GM21576 (cell line): Measurements from ENCODE around the gene SDCCAG8.

Source experiments
- ATAC-seq: cut with Tn5 transposase; IDR thresholded peaks from one replicate; pipeline ENCODE4 v1.9.1; 2021; ENCODE audit warnings: mild to moderate bottlenecking, moderate library complexity; ENCODE audit not compliant: unreplicated experiment

The SDCCAG8 gene

DNA sequence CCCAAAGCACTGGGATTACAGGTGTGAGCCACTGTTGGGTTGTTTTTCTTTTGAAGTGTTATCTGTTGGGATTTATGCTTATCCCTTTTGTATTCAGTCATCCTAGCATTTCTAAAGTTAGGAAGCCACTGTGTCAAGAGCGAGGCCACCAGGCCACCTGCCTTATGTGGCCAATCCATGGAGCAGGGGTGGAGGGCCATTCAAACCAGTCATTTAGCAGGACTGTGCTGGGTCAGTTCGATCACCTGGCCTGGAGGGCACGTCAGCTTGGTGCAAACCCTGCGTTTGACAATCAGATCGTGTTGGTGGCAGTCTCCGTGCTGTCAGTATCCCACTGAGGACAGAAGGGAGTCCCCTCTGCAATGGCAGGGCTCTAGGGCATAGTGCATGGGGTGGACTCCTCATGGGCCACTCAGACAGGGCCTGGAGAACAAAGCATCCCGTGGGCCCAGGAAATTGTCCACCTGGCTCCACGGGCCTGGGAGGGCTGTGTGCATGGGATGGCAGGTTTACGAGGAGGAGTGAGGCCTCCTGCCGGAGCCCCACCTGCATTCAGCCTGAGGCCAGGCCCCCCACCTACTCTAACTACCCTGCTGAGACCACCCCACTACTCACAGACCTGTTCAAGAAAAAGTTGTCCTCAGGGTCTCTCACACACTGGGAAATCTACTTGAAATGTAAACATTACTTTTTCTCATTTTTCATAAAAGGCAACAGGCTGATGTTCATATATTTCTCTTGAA is 242.3 kb downstream of the SDCCAG8 start:
- no peak for ATAC-seq

DNA sequence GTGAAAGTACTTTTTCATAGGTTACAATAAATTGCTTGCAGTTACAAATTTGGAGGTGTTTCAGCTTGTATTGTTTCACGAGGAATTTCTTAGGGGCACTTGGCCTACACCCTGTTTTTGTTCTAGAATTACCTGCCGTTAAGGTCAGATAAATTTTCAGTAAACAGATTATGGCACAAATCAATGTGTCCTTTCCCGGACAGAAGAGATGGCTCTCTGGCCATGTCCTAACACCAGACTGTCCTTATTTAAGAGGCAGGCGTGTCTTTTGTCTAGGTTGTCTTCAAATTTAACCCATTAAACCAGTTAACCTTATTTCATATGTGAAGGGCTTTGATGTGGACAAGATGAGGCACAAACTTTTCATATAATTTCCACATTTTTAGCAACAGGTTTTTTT is 243.4 kb downstream of the SDCCAG8 start:
- no peak for ATAC-seq

DNA sequence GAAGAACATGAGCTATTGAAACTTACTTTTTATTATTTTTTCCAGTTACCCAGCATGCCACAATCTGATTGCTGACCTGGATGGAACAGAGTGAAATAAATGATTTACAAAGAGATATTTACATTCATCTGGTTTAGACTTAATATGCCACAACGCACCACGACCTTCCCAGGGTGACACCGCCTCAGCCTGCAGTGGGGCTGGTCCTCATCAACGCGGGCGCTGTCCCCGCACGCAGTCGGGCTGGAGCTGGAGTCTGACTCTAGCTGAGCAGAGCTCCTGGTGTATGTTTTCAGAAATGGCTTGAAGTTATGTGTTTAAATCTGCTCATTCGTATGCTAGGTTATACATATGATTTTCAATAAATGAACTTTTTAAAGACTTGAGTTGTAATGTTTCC is 243.9 kb downstream of the SDCCAG8 start:
- ATAC-seq = no peak

DNA sequence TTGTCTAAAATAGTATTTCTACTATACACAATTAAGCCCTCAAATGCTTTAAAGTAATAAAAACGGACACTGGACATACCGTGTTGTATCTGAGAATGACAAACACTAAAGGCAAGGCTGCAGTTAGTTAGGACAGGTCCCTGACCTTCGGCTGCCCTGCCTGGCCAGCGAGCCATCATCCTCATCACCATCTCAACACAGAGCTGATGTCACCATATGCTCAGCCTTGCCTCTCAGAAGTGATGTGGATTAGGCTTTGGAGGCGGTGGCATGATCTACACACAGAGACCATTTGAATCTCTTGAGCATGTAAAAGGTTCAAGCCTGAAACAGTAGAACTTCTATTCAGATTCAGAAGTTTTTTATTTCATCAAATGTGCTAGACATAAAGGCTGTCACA is 244.7 kb downstream of the SDCCAG8 start:
- ATAC-seq = no peak

DNA sequence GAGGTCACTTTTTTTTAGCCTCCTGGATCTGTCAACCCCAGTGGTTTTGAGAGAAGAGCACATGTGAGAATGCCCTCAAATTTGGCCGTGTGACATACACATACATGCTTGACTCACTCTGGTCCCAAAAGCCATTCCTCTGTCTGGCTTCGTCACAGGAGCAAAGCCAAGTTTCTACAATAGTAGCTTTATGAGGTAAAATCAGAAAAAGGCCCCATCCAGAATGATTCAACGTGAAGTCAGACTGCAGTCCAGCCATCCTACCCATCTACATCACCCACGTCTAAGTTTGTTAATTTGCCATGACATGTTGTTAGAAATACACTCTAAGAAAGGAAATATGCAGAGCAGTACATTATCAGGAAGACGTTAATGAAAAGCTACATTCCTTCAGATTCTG is 245.2 kb downstream of the SDCCAG8 start:
- ATAC-seq = no peak

DNA sequence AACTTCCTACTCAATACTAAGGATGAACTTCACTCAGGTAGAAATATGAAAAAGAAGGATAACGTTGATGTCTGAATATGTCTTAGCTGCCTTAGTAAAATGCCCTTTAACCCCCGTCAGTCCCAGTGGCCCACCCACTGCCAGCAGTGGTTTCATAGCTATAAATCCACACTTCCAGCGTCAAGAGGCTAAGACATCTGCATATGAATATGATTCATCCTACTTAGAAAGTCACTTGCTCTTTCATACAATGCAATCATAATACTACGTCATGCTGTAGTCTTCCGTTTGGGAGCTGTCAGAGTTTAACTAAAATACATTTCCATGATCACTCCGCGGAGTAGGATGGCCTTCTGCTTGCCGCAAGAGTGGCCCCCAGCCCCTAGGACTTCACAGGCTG is 247.3 kb downstream of the SDCCAG8 start:
- no peak for ATAC-seq

DNA sequence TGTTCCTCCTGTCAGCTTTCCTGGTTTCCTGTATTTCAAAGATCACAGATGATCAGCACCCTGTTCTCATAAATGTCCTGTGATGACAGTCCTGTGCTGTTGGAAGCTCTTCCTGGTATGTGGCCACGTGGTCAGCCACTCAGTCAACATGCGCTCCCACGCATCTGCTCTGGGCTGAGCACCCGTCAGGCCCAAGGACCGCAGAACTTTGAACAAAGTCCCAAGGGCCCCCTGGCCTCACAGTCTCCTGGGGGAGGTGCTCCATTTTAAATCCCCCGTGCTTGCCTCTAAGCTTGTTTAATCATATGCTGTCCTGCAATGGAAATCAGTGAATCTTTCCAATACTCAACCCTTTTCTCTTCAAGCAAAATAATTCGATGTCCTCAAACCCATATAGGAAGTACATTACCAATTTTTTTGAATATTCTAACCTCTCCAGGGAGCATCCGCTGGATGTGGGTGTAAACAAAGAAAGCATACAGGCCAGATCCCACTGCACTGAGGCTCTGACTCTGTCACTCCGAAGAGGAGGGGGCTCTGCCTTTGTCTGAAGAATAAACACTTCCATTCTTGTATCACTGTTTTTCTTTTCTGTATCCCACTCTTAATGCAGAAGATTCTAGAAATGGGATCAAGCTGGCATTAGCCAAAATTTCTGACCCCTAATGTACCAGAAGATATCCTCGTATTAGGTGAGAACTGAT is 250.3 kb downstream of the SDCCAG8 start:
- ATAC-seq = peak; percentile 48

DNA sequence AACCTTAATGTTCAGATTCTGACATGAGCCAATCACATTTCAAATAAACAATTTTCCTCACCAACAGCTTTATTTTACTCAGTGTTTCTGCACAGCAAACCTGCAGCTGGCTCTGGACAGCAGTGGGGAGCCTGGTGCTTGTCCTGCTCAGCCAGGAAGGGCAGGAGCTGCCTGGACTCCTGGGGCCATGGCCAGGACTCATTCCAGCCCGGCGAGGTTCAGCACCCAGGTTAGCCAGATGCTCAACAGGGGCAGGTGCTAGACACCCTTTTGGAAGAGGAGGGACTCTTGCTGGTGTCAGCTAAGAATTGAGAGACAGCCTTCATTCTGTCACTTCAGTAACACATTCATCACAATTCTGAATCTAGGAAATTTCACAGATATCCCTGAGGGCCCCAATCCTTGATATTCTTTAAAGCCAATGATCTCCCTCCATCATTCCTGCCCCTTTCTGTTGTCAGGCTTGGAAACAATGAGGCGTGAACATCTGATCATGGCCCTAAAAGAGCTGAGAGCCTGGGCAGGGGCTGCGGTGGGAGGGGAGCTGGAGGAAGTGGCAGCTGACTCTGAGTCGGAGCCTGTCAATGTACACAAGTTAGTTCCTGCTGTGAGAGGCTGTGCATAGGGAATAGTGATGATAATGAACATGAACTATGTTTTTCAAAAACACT is 251.3 kb downstream of the SDCCAG8 start:
- no peak for ATAC-seq

DNA sequence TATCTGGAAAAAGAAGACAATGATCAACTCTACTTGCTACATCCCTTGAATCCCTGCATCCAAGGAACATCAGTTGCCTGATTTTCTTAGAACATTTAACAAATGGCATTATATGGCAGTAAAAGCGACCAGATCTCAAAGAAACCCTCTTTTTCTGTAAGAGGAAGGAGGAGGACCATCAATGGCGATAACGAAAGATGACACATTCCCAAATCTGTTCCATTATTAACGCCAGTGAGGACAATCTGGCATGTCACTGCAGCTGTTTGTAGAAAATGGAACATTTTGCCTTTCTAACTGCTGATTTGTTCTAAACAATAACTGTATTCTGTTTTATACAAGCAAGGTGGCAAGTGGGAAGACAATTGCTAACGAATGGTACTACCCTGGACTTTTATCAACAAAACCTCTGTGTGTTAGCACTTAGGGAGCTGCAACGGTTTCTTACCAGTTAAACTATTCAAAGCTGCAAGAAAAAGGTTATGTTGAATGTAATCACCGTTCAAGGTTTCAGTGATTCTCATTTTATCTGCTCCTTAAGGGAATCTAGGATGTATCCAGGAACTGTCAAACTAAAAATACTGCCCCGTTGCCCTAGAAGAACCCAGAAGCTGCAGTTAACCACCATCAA is 251.9 kb downstream of the SDCCAG8 start:
- ATAC-seq = peak; percentile 19

DNA sequence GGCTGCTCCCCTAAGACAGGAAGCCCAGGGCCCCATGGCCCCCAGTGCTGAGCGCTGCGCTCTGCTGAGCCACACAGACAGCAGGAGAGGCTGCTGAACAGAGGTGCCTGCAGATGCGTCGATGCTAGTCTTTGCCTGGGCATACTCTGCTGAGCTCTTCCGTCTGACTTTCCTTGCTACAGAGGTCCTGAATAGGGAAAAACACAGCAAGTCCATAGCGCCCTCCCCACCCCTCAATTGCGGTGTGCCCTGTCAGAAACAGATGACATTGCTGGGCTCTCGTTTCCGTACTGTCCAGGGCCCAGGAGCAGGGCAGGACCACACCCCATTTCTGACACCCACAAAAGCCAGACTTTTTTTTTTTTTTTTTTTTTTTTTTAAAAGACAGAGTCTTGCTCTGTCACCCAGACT is 252.5 kb downstream of the SDCCAG8 start:
- ATAC-seq = peak; percentile 71

DNA sequence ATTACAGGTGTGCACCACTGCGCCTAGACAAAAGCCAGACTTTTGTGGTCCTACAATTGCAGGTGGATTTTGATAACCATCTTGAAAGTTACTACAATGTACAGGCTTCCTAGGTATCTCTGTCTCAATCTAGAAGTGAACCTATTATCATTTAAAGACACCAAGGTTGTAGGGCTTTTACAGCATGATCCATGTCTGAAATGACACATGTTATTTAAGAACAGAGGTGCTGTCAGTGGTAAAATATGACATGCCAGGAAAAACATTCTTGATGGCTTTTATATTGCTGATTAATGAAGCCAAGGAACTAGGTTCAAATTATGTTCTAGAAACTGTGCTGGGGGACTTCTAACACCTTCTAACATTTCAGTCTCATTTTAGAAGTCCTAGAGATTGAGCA is 253.1 kb downstream of the SDCCAG8 start:
- no peak for ATAC-seq

DNA sequence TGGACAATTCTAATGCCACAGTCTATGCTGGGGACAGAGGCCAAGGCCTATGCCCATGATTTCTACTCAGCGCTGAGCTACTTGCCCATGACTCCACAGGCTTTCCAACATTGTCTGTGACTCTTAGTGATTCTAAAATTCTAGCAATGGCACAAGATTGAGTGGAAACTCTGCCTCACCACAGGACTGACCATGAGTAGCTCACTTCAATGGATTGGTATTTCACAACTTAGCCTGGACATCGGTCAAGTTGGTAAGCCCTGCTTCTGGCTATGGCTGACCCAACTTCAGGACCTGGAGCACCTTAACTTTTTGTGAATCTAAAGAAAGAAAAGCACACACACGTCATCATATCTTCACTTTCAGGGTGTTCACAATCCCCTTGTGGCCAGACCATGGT is 255.1 kb downstream of the SDCCAG8 start:
- ATAC-seq = no peak

DNA sequence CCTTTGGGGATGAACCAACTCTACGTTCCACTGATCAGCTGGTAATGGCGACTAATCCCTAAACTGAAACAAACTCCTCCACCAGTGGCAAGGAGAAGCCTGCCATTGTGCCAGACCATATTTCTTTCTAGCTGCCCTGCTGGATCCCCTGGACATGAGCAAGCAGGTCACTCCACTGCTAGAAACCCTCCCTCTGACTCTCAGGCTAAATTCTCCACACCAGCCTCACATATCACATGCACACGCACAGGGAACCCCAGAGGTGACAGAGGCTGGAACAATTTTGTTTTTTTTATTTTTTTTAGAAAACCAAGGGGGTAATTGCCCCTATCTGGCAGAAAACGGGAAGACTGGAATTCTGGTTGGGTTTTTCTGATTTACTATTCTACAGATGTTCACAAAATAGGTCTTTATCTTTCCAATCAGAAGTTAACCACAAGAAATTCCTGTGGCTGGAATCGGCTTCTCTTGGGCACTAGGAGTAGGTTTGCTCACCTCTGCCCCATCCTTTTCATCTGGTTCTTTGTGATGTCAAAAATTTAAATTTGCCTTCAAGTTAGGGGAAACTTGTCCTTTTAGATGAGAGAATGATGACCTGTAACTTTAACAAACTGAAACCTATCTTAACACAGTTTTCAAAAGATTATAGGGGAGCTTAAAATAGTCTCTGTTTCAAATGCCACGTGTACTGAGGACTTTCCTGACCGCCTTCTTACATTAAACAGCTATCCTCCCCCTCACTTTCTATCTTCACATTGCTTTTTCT is 258.1 kb downstream of the SDCCAG8 start:
- no peak for ATAC-seq

DNA sequence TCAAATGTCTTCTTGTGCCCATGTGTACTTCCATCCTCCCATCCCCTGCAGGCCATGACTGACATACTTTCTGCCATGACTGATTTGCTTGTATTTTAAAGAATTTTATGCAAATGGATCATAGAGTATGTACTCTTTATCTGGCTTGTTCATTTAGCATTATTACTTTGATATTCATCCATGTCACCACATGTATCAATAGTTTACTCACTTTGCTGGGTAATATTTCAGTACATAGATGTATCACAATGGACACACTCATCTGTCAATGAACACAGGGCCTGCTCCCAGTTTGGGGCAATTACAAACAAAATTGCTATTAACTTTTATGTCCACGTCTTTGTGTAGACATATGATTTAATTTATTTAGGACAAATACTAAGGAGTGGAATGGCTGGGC is 259.1 kb downstream of the SDCCAG8 start:
- ATAC-seq = no peak

DNA sequence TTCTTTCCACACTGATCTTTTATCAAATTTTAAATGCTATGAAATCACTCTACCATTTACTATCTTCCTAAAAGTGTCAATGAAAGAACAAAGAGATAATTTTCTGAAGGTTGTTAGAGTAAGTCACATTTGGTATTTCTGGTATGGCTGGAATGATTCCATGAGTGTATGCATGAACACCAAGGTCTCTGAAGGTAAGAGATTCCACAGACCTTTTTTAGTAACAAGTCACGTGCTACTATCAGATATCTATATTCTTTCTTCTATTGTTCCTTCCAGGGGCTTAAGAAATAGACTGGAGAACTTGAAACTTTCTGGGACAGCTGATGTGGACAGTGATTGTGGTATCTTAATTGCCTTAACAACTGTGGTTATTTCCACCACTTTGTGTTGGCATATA is 265.0 kb downstream of the SDCCAG8 start:
- no peak for ATAC-seq

DNA sequence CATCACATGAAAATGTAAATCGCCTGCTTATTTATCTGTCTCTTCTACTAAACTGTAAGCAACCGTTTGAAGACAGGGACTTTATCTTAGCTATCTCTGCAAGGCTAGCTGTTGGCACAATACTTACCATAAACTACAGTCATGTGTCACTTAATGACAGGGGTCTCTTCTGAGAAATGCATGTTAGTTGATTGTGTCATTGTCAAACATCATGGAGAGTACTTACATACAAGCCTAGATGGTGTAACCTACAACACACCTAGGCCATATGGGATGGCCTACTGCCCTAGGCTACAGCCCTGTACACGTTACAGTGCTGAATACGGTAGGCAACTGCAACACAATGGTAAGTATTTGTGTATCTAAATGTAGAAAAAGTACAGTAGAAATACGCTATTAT is 267.9 kb downstream of the SDCCAG8 start:
- no peak for ATAC-seq

DNA sequence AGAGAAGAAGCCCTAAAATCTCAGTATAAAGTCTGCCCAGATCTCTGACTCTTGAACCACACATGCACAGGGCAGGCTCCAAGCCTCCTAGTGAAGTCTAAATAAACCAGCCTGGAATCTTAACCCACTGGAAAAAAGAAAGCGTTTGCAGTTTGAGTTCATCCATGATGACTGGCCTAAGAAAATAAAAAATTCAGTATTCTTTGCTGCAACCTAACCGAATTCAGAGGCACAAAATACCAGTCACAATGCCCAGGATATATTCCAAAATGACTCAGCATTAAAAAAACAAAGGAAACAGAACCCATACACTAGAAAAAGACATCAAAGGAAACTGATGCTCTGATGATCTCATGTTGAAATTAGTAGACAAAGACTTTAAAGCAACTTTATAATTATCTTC is 269.2 kb downstream of the SDCCAG8 start:
- ATAC-seq = no peak

DNA sequence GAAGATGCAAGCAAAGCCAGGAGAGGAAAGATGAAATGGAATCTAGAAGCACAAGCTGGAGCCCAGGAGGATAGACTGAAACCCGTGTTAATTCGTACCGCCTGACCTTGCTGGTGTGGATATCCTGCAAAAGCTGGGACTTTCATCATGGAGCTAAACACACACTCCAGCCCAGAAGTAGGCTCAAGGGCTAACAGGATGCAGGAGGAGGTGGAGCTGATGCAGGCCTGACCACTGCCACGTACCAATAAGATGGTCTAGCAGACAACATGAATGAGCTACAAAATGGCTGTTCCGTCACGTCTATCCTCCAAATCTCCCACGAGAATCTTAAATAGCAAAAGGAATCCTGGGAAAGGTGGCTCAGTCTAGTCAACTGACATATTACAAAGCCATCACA is 270.3 kb downstream of the SDCCAG8 start:
- no peak for ATAC-seq

DNA sequence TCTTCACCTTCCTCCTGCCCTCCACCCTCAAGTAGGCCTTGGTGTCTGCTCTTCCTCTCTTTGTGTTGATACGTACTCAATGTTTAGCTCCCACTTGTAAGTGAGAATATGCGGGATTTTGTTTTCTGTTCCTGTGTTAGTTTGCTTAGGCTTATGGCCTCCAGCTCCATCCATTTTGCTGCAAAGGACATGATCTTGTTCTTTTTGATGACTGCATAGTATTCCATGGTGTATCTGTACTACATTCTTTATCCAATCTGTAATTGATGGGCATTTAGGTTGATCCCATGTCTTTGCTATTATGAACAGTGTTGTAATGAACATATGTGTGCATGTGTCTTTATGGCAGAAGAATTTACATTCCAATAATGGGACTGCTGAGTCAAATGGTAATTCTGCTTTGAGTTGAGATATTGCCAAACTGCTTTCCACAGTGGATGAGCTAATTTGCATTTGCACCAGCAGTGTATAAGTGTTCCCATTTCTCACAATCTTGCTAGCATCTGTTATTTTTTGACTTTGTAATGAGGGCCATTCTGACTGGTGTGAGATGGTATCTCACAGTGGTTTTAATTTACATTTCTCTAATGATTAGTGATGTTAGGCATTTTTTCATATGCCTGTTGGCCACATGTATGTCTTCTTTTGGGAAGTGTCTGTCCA is 272.7 kb downstream of the SDCCAG8 start:
- ATAC-seq = no peak

DNA sequence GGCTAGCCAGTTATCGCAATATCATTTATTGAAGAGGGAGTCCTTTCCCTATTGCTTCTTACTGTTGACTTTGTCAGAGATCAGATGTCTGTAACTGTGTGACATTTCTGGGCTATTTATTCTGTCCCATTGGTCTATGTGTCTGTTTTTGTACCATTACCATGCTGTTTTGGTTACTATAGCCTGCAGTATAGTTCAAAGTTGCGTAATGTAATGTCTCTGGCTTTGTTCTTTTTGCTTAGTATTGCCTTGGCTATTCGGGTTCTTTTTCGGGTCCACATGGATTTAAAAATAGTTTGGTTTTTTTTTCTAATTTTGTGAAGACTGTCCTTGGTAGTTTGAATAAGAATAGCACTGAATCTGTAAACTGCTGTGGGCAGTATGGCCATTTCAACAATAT is 273.7 kb downstream of the SDCCAG8 start:
- no peak for ATAC-seq
